Common myeloid progenitor, CD34-positive (primary cell): Measurements from ENCODE around the gene TBC1D22A.
"Not testable (repeated sequence)": the region's sequence is repeated elsewhere in the genome, so short reads cannot be mapped to it uniquely, and the experiment has no call there.

Experiments
- CTCF ChIA-PET: fragments of 350-600 bp; sonication (Branson Sonifier 250); formaldehyde crosslinking; loops from one replicate; lab custom pipeline; 2021; ENCODE audit warnings: antibody characterized with exemption; lab: Charles Lee
- POLR2A ChIA-PET: fragments of 350-600 bp; sonication (Branson Sonifier 250); formaldehyde crosslinking; loops from one replicate; lab custom pipeline; 2021; ENCODE audit warnings: antibody characterized with exemption; lab: Charles Lee
- DNase-seq, 3 donors: peaks; one replicate each; pipeline versions ENCODE4 v3.0.0 to v3.0.0-alpha.2; 2013
- H3K27ac ChIP-seq, 2 experiments: 1 replicate in 1 of 2; 2 replicates in 1 of 2; pipeline ENCODE4 v1.7.0; 2013; ENCODE audit warnings: inconsistent platforms in 2 of 2, low read length in 2 of 2, mild to moderate bottlenecking in 2 of 2, low read depth in 1 of 2, moderate library complexity in 1 of 2; ENCODE audit not compliant: severe bottlenecking in 2 of 2, insufficient read depth in 1 of 2, poor library complexity in 1 of 2
- H3K27me3 ChIP-seq, 5 experiments: replicated peaks in 2 of 5; 1 replicate in 3 of 5; 2 replicates in 2 of 5; pipeline versions ENCODE4 v1.6.1 to v1.7.0; 2013; ENCODE audit warnings: low read length in 4 of 5, mild to moderate bottlenecking in 2 of 5, moderate library complexity in 2 of 5, inconsistent platforms in 1 of 5; ENCODE audit not compliant: insufficient read depth in 5 of 5, control insufficient read depth in 4 of 5
- H3K36me3 ChIP-seq, 4 experiments: 1 replicate in 2 of 4; 2 replicates in 2 of 4; pipeline versions ENCODE4 v1.6.1 to v1.7.0; 2013; ENCODE audit warnings: low read length in 3 of 4, control low read depth in 1 of 4, mild to moderate bottlenecking in 1 of 4; ENCODE audit not compliant: control insufficient read depth in 4 of 4, insufficient read depth in 4 of 4
- H3K4me1 ChIP-seq, 4 experiments: 1 replicate in 3 of 4; 2 replicates in 1 of 4; pipeline versions ENCODE4 v1.6.1 to v1.7.1; 2013; ENCODE audit warnings: low read length in 3 of 4, mild to moderate bottlenecking in 3 of 4, control low read depth in 1 of 4, inconsistent platforms in 1 of 4, moderate library complexity in 1 of 4; ENCODE audit not compliant: control insufficient read depth in 4 of 4, insufficient read depth in 4 of 4; ENCODE audit errors: control extremely low read depth in 1 of 4
- H3K4me3 ChIP-seq, 7 experiments: 1 replicate in 4 of 7; 2 replicates in 3 of 7; pipeline versions ENCODE4 v1.5.1 to v1.7.0; 2013; ENCODE audit warnings: mild to moderate bottlenecking in 7 of 7, low read length in 6 of 7, moderate library complexity in 6 of 7, inconsistent platforms in 2 of 7, low read depth in 2 of 7, control low read depth in 1 of 7; ENCODE audit not compliant: insufficient read depth in 4 of 7, control insufficient read depth in 1 of 7; ENCODE audit errors: extremely low read depth in 1 of 7
- H3K9me3 ChIP-seq, 5 experiments: 1 replicate in 4 of 5; 2 replicates in 1 of 5; pipeline versions ENCODE4 v1.6.1 to v1.7.1; 2013; ENCODE audit warnings: low read length in 4 of 5, mild to moderate bottlenecking in 2 of 5, inconsistent platforms in 1 of 5, low read depth in 1 of 5, moderate library complexity in 1 of 5; ENCODE audit not compliant: control insufficient read depth in 4 of 5, insufficient read depth in 2 of 5; ENCODE audit errors: control extremely low read depth in 1 of 5
- WGBS: methylation state at CpG from one replicate; pipeline ENCODE4 v1.1.5; 2013; ENCODE audit not compliant: insufficient coverage; 5-methylcytosine and 5-hydroxymethylcytosine counted together

Gene TBC1D22A

GRCh38 chr22:47164514-47165337, 402.3 kb downstream of the TBC1D22A start:
- peaks cover 0 to 13% (median 2%) of the 10 kb centered on the region in 4 experiments for H3K36me3 ChIP-seq
- DNase-seq, result no peak
- ChIA-PET POLR2A (no interaction called here), CTCF (no interaction called here)
- peaks cover 0 to 7% (median 0%) of the 10 kb centered on the region in 5 experiments for H3K9me3 ChIP-seq
- H3K4me3 ChIP-seq, result no peak overlapping the region
- WGBS, result 90% methylated on average over 25 of the region's 28 CpGs
- no peak overlapping the region for H3K27ac ChIP-seq
- H3K27me3 ChIP-seq, result no peaks in the 10 kb centered on the region
- no peaks in the 10 kb centered on the region for H3K4me1 ChIP-seq

DNA sequence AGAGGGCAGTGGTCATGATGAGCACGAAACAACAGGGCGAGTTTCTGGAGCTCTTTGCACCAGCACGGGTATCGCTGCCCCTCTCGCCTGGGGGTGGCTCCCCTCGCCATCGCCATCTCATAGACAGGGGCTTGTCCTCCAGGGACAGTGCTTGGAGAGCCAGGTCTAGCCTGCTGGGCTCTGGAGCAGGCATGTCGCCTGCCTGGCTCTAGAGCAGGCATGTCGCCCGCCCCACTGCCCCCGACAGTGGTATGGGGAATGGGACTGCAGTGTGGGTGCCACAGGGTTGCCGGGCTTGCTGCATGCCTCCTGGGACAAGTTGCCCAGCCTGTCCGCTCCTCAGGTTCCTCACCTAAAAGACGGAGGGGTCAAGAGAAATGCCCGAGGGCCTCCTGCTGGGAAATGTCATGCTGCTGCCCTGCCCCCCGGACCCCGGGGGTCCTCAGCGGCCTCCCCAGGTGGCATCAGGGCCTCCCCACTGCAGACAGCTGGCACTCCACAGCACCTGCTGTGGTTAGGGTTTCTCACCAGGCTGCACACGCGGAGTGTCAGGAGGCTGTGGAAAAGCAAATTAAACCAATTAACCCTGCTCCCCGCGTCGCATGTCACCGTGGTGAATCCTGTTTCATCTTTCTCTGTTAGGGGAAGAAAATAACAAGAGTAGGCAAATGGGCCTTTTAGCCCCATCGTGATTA, 403.0 kb downstream of the TBC1D22A start:
- POLR2A ChIA-PET, result no interaction called here
- peaks cover 0 to 18% (median 2%) of the 10 kb centered on the region in 4 experiments for H3K36me3 ChIP-seq
- H3K27ac ChIP-seq, result no peak overlapping the region
- CTCF ChIA-PET, result no interaction called here
- no peaks in the 10 kb centered on the region for H3K4me1 ChIP-seq
- no peaks in the 10 kb centered on the region for H3K27me3 ChIP-seq
- DNase-seq, result no peak
- H3K4me3 ChIP-seq, result no peak overlapping the region
- peaks cover 0 to 7% (median 0%) of the 10 kb centered on the region in 5 experiments for H3K9me3 ChIP-seq
- 93% methylated on average over 22 of the region's 25 CpGs for WGBS

DNA sequence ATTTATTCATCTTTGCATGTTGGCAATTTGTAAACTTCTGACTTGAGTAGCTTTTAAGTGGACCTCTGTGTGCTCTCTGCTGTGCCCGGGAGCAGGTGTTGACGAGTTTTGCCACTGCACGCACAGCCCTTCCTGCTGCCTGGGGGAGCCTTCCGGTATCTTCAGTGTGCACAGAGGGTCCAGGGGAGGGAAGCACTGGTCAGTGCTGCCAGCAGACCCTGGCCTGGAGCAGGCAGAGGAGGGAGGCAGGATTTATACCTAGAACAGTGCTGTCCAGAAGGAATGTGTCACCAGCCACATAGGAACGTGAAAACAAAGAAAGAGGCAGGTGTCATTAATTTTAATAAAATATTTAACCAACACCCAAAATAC, 403.6 kb downstream of the TBC1D22A start:
- DNase-seq, result no peak
- Histone ChIP-seq H3K4me3 (no peak overlapping the region), H3K27me3 (no peaks in the 10 kb centered on the region), H3K36me3 (peaks cover 0 to 18% (median 2%) of the 10 kb centered on the region in 4 experiments), H3K27ac (no peak overlapping the region), H3K9me3 (peaks cover 0 to 7% (median 0%) of the 10 kb centered on the region in 5 experiments), H3K4me1 (no peaks in the 10 kb centered on the region)
- WGBS, result 100% methylated on average over 4 of the region's 5 CpGs
- POLR2A ChIA-PET, result no interaction called here
- CTCF ChIA-PET, result no interaction called here

- H3K4me1 ChIP-seq, result no peaks in the 10 kb centered on the region
- 94% methylated on average over 6 of the region's 10 CpGs for WGBS
- no peaks in the 10 kb centered on the region for H3K27me3 ChIP-seq
- H3K4me3 ChIP-seq, result no peak overlapping the region
- peaks cover 0 to 22% (median 2%) of the 10 kb centered on the region in 4 experiments for H3K36me3 ChIP-seq
- peaks cover 0 to 7% (median 0%) of the 10 kb centered on the region in 5 experiments for H3K9me3 ChIP-seq
- no peak overlapping the region for H3K27ac ChIP-seq
- POLR2A ChIA-PET, result no interaction called here
- no peak for DNase-seq
- CTCF ChIA-PET, result no interaction called here
Observed at GRCh38 chr22:47166446-47167016, 404.1 kb downstream of the TBC1D22A start.

GRCh38 chr22:47167056-47167455, 404.6 kb downstream of the TBC1D22A start:
- CTCF ChIA-PET, result no interaction called here

GRCh38 chr22:47167921-47168320, 405.5 kb downstream of the TBC1D22A start:
- POLR2A ChIA-PET, DNase-seq, CTCF ChIA-PET, H3K4me3 ChIP-seq, H3K27ac ChIP-seq, H3K27me3 ChIP-seq, H3K4me1 ChIP-seq, H3K9me3 ChIP-seq: not testable (repeated sequence)
- peaks cover 0 to 22% (median 2%) of the 10 kb centered on the region in 4 experiments for H3K36me3 ChIP-seq
- WGBS, result 98% methylated on average over 6 of the region's 6 CpGs

More at GRCh38 chr22:47167056-47167455, 404.6 kb downstream of the TBC1D22A start:
- no peak overlapping the region for H3K4me3 ChIP-seq
- 98% methylated on average over 6 of the region's 10 CpGs for WGBS
- H3K27me3 ChIP-seq, result no peaks in the 10 kb centered on the region
- POLR2A ChIA-PET, result no interaction called here
- peaks cover 0 to 22% (median 2%) of the 10 kb centered on the region in 4 experiments for H3K36me3 ChIP-seq
- H3K27ac ChIP-seq, result no peak overlapping the region
- DNase-seq, result no peak
- no peaks in the 10 kb centered on the region for H3K4me1 ChIP-seq
- peaks cover 0 to 7% (median 0%) of the 10 kb centered on the region in 5 experiments for H3K9me3 ChIP-seq
